Measurements from ENCODE around the gene IDS.

GRCh38 chrX:149433051-149433450, 72.1 kb downstream of the IDS start:
- TF ChIP-seq KLF7 (tag by site-specific recombination; IDR thresholded peaks at IDR 0.05; ENCODE audit: borderline replicate concordance) (no peak), ZNF274 (IDR thresholded peaks at IDR 0.05; ENCODE audit: low read length) (no peak), ZNF274 (tag by site-specific recombination; IDR thresholded peaks at IDR 0.05; ENCODE audit: borderline replicate concordance) (no peak), GLIS1 (tag by site-specific recombination; IDR thresholded peaks at IDR 0.05) (no peak), ZNF626 (tag by site-specific recombination; IDR thresholded peaks at IDR 0.05) (no peak), ZNF660 (tag by site-specific recombination; IDR thresholded peaks at IDR 0.05) (no peak), AEBP2 (tag by site-specific recombination; IDR thresholded peaks at IDR 0.05; ENCODE audit: borderline replicate concordance) (no peak), ZNF677 (tag by site-specific recombination; IDR thresholded peaks at IDR 0.05) (no peak), ZNF175 (tag by site-specific recombination; IDR thresholded peaks at IDR 0.05) (no peak), PBX3 (CRISPR knock-in tag; IDR thresholded peaks at IDR 0.05) (no peak), ZNF214 (tag by site-specific recombination; IDR thresholded peaks at IDR 0.05; ENCODE audit: borderline replicate concordance) (no peak)
- TF ChIP-seq, protein P1, sequence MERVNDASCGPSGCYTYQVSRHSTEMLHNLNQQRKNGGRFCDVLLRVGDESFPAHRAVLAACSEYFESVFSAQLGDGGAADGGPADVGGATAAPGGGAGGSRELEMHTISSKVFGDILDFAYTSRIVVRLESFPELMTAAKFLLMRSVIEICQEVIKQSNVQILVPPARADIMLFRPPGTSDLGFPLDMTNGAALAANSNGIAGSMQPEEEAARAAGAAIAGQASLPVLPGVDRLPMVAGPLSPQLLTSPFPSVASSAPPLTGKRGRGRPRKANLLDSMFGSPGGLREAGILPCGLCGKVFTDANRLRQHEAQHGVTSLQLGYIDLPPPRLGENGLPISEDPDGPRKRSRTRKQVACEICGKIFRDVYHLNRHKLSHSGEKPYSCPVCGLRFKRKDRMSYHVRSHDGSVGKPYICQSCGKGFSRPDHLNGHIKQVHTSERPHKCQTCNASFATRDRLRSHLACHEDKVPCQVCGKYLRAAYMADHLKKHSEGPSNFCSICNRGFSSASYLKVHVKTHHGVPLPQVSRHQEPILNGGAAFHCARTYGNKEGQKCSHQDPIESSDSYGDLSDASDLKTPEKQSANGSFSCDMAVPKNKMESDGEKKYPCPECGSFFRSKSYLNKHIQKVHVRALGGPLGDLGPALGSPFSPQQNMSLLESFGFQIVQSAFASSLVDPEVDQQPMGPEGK (tag by site-specific recombination; IDR thresholded peaks at IDR 0.05) = no peak
- TF ChIP-seq, protein P2, sequence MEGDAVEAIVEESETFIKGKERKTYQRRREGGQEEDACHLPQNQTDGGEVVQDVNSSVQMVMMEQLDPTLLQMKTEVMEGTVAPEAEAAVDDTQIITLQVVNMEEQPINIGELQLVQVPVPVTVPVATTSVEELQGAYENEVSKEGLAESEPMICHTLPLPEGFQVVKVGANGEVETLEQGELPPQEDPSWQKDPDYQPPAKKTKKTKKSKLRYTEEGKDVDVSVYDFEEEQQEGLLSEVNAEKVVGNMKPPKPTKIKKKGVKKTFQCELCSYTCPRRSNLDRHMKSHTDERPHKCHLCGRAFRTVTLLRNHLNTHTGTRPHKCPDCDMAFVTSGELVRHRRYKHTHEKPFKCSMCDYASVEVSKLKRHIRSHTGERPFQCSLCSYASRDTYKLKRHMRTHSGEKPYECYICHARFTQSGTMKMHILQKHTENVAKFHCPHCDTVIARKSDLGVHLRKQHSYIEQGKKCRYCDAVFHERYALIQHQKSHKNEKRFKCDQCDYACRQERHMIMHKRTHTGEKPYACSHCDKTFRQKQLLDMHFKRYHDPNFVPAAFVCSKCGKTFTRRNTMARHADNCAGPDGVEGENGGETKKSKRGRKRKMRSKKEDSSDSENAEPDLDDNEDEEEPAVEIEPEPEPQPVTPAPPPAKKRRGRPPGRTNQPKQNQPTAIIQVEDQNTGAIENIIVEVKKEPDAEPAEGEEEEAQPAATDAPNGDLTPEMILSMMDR (tag by site-specific recombination; IDR thresholded peaks at IDR 0.05) = no peak
- TF ChIP-seq, protein P3, sequence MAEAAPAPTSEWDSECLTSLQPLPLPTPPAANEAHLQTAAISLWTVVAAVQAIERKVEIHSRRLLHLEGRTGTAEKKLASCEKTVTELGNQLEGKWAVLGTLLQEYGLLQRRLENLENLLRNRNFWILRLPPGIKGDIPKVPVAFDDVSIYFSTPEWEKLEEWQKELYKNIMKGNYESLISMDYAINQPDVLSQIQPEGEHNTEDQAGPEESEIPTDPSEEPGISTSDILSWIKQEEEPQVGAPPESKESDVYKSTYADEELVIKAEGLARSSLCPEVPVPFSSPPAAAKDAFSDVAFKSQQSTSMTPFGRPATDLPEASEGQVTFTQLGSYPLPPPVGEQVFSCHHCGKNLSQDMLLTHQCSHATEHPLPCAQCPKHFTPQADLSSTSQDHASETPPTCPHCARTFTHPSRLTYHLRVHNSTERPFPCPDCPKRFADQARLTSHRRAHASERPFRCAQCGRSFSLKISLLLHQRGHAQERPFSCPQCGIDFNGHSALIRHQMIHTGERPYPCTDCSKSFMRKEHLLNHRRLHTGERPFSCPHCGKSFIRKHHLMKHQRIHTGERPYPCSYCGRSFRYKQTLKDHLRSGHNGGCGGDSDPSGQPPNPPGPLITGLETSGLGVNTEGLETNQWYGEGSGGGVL (tag by site-specific recombination; IDR thresholded peaks at IDR 0.05) = no peak

All from HEK293 (cell line).